ENCODE measurements around the gene ITGA2B.
A peak's percentile ranks its signal among the peaks of the same experiment; 100 is the strongest.
"Not testable (repeated sequence)": the region's sequence is repeated elsewhere in the genome, so short reads cannot be mapped to it uniquely, and the experiment has no call there.

The ITGA2B gene

DNA sequence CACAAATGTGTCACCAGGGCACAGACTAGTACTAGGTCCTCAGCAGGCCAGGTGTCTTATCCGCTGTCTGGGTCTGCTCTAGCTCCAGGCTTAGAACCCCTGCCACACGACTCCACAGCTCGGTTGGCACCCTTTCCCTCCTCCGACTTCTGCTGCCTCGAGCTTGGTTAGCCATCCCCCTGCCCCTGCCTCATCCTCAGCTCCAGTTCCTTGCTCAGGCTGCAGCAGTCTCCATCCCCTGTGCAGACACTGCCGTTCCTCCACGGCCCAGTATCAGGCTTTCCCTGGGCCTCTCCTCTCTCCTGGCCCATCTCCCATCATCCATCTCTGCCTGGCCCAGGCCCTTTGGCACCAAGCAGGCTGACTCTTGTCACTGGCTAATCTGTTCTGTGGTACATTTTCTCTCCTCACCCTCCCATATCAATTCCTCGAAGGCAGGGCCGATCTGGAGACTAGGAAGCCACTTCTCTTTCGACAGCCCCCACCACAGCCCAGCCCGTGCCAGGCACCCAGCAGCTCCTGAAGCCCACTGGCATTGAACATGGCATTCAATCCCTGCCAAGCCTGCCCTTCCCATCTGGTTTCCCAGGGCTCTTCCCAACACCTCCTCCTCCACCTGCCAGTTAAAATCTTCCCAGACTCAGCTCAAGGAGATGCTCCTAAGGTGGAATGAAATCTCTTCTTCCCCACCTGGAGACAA is 45.8 kb downstream of the ITGA2B start:
- Histone ChIP-seq H3K27ac (peak overlapping the region in 13 of 21 experiments; percentile 4 to 97 (median 89)), H3K4me3 (no peak overlapping the region)

GRCh38 chr17:44340553-44340952 is 48.9 kb downstream of the ITGA2B start:
- not testable (repeated sequence) for H3K4me3 ChIP-seq, H3K27ac ChIP-seq

- peak overlapping the region in 4 of 21 experiments; percentile 3 to 9 (median 4) for H3K27ac ChIP-seq
- H3K4me3 ChIP-seq = no peak overlapping the region
Measured at GRCh38 chr17:44338702-44339101, 50.7 kb downstream of the ITGA2B start.

GRCh38 chr17:44335968-44336367 is 53.5 kb downstream of the ITGA2B start:
- Histone ChIP-seq H3K27ac (no peak overlapping the region), H3K4me3 (no peak overlapping the region)

DNA sequence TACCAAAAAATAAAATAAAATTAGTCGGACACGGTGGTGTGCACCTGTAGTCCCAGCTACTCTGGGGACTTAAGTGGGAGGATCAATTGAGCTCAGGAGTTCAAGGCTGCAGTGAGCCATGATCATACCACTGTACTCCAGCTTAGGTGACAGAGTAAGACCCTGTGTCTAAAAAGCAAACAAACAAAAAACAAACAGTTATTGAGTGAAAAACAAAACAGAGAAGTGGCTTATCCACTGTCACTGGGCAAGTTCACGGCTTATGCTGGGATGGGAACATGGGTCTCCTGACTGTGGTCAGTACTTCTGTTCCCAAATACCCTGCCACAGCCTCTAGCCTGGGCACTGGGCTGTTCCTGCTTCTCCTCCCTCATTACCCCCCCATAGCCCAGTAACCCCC is 53.9 kb downstream of the ITGA2B start:
- peak overlapping the region in 1 of 21 experiments; percentile 14 for H3K27ac ChIP-seq
- no peak overlapping the region for H3K4me3 ChIP-seq

DNA sequence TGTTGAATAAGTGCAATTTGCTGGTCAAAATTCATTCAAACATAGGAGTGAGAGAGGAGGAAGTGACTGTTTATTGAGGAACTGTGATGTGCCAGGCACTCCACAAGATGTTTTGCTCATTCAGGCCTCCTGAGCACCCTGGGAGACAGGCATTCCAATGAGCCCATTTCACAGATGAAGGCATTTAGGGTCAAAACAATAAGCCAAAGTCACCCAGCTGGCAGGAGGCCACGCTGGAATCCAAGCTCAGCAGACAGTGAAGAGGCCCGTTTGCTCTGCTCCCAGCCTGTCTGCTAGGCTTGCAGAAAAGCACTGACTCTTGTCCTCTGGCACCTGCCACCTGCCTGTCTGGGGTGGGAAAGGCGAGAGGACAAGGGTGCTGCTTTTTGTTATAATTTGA is 54.7 kb downstream of the ITGA2B start:
- no peak overlapping the region for H3K4me3 ChIP-seq
- peak overlapping the region in 2 of 21 experiments; percentile 24 to 27 for H3K27ac ChIP-seq

- H3K27ac ChIP-seq = peak overlapping the region in 5 of 21 experiments; percentile 21 to 41 (median 24)
- no peak overlapping the region for H3K4me3 ChIP-seq
Measured at GRCh38 chr17:44334315-44334714, 55.1 kb downstream of the ITGA2B start.

GRCh38 chr17:44333371-44333770 is 56.1 kb downstream of the ITGA2B start:
- Histone ChIP-seq H3K27ac (peak overlapping the region in 1 of 21 experiments; percentile 21), H3K4me3 (no peak overlapping the region)

GRCh38 chr17:44331249-44331760 is 58.1 kb downstream of the ITGA2B start:
- peak overlapping the region in 1 of 21 experiments; percentile 21 for H3K27ac ChIP-seq

GRCh38 chr17:44330263-44330662 is 59.2 kb downstream of the ITGA2B start:
- not testable (repeated sequence) for H3K27ac ChIP-seq

More at GRCh38 chr17:44331249-44331760, 58.1 kb downstream of the ITGA2B start:
- H3K4me3 ChIP-seq = no peak overlapping the region

DNA sequence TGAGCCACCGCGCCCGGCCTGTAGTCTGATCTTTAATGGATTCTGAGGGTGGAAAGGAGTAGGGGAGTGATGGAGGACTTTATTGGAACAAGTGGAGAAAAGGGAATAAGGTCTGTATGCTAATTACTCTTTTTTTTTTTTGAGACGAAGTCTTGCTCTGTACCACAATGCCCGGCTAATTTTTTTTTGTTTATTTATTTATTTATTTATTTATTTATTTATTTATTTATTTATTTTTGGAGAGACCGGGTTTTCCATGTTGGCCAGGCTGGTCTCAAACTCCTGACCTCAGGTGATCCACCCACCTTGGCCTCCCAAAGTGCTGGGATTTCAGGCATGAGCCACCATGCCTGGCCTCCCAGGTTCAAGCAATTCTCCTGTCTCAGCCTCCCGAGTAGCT is 59.9 kb downstream of the ITGA2B start:
- not testable (repeated sequence) for H3K27ac ChIP-seq, H3K4me3 ChIP-seq

More at GRCh38 chr17:44330263-44330662, 59.2 kb downstream of the ITGA2B start:
- H3K4me3 ChIP-seq = not testable (repeated sequence)

GRCh38 chr17:44327715-44328449 is 61.6 kb downstream of the ITGA2B start:
- Histone ChIP-seq H3K27ac (no peak overlapping the region), H3K4me3 (no peak overlapping the region)

DNA sequence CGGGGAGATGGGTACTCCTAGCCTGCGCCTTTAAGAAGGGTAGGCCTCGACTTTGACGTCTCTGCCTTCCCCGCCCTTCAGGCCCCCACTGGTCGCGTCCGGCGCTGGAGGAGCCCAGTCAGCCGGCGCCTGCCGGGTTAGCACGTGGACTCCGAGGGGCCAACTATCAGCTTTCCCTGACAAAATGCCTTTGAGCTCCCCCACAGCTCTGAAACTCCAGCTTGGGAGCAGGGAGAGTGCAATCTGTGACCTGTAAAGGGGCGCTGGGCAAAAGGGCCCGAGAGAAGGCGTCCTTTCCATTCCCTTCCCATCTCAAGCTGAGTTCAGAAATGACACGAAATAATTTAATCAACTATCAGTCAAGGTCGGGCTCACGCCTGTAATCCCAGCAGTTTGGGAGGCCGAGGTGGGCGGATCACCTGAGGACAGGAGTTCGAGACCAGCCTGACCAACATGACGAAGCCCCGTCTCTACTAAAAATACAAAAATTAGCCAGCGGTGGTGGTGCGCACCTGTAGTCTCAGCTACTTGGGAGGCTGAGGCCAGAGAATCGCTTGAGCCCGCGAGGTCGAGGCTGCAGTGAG is 62.5 kb downstream of the ITGA2B start:
- peak overlapping the region in 12 of 21 experiments; percentile 84 to 93 (median 88) for H3K27ac ChIP-seq

GRCh38 chr17:44324571-44325275 is 64.7 kb downstream of the ITGA2B start, which contains the start of gene SLC25A39:
TSS of gene SLC25A39 (minus strand) at chr17:44324823. CDS start at chr17:44323562, 1,261 bp downstream.
- peak within 1 kb of the TSS; percentile 89 to 97 (median 92) for H3K4me3 ChIP-seq
- H3K27ac ChIP-seq = peak within 1 kb of the TSS; percentile 71 to 96 (median 89)

More for the DNA sequence above, 62.5 kb downstream of the ITGA2B start:
- H3K4me3 ChIP-seq = peak overlapping the region in 6 of 7 experiments; percentile 89 to 97 (median 92)

- H3K4me3 ChIP-seq = peak overlapping the region; percentile 89 to 97 (median 92)
- peak overlapping the region; percentile 62 to 96 (median 89) for H3K27ac ChIP-seq
Measured at GRCh38 chr17:44324092-44324570, 65.3 kb downstream of the ITGA2B start.

- Histone ChIP-seq H3K4me3 (peak overlapping the region; percentile 89 to 97 (median 92)), H3K27ac (peak overlapping the region in 19 of 21 experiments; percentile 62 to 96 (median 89))
Measured at GRCh38 chr17:44323359-44324091, 65.9 kb downstream of the ITGA2B start.

DNA sequence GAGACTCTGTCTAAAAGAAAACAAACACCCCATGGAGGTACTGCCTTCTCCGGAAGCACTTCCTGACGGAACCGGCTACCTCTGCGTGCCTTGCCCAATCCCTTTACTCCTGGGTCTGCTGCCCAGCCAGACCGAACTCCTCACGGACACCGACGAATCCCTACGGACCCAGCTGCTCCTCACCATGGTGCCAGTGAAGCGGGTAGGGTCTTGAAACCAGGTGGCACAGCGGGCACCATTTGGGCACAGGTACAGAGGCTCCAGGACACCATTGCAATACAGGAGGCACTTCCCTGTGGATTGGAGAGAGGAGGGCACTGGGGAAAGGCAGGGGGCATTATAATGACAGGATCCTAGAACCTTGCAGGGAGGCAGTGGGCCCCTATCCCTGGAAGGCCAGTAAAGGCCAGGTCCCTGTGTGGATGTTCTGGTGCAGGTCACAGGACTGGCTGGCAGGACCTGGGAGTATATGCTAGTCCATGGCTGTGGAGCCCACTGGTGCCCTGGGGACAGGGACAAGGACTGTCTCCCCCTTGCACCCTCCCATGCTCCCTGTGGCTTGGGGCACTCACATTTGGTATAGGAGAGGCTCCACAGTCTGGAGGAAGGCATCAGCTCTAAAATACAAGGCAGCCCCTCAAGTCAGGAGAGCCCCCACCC is 67.1 kb downstream of the ITGA2B start:
- Histone ChIP-seq H3K4me3 (no peak overlapping the region), H3K27ac (no peak overlapping the region)

Measured in skin epidermis (tissue), 12 donors.